GM10266 (cell line): ENCODE measurements around the gene CACNB3.

ENCODE experiments used
- DNase-seq: peaks from one replicate; pipeline ENCODE4 v3.0.0; 2012; ENCODE audit errors: extremely low spot score
- TF ChIP-seq, protein P1 (sequence below): IDR thresholded peaks from 2 replicates; pipeline ENCODE4 v1.5.1; 2012; ENCODE audit warnings: mild to moderate bottlenecking, low read depth; ENCODE audit not compliant: control insufficient read depth, insufficient read depth; ENCODE audit errors: missing control alignments

CACNB3 gene

GRCh38 chr12:48775991-48776649 is 42.2 kb upstream of the CACNB3 start:
- TF ChIP-seq, protein P1, sequence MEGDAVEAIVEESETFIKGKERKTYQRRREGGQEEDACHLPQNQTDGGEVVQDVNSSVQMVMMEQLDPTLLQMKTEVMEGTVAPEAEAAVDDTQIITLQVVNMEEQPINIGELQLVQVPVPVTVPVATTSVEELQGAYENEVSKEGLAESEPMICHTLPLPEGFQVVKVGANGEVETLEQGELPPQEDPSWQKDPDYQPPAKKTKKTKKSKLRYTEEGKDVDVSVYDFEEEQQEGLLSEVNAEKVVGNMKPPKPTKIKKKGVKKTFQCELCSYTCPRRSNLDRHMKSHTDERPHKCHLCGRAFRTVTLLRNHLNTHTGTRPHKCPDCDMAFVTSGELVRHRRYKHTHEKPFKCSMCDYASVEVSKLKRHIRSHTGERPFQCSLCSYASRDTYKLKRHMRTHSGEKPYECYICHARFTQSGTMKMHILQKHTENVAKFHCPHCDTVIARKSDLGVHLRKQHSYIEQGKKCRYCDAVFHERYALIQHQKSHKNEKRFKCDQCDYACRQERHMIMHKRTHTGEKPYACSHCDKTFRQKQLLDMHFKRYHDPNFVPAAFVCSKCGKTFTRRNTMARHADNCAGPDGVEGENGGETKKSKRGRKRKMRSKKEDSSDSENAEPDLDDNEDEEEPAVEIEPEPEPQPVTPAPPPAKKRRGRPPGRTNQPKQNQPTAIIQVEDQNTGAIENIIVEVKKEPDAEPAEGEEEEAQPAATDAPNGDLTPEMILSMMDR, result no peak
- DNase-seq, result no peak

GRCh38 chr12:48776956-48777355 is 41.3 kb upstream of the CACNB3 start:
- TF ChIP-seq, protein P1, result no peak
- no peak for DNase-seq

- DNase-seq, result no peak
- TF ChIP-seq, protein P1, result no peak
Measured at GRCh38 chr12:48777501-48778400, 40.5 kb upstream of the CACNB3 start.

DNA sequence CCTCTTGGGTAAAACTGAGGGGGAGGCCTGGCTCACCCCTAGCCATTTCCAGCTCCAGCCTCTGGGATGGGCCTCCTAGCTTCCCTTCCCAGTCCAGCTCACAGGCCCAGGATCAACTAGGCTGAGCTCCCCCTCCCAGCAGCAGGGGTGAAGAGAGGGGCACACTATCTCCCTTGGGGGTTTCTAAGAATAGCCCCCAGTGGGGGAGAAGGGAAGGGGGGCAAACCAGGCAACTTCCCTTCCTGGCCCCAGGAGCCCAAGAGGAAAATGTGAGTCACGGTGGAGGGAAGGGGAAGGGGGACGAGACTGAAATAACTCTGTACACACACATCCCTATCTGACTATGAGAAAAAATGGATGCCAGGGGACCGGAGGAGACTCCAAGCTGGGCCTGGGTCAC is 38.4 kb upstream of the CACNB3 start:
- peak; percentile 24 for DNase-seq
- TF ChIP-seq, protein P1, result no peak

- TF ChIP-seq, protein P1, result no peak
- DNase-seq, result no peak
Measured at GRCh38 chr12:48780381-48781025, 37.8 kb upstream of the CACNB3 start.

DNA sequence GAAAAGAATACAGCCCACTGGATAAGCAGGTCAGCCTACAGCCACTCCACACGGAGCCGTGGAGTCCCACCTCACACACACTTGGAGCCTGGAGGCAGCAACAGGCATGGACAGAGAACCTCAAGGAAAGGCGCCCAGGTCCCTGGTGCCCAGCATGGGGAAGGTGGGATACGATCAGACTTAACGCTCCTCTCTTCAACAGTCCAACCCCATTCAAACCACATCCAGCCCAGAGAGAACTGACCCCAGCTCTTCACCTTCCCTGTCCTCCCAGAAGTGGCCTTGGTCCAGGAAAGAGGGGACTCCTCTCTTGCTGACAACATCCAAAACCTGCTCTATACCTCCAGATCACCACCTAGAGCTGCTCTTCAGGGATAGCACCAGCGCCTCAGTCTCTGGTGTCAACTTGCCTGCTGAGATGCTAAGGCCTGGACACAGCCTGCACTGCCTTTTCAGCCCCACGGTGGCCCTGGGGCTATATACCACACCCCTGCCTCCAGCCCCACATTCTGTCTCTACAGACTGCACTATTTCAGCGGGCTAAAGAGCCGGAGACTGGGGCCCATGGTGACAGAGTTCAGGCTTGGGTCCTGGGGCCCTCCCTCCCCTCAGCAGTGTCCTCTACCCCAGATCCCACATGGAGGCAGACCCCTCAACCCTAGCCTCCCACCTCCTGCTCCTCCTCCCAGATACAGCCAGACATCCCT is 36.4 kb upstream of the CACNB3 start:
- no peak for DNase-seq
- TF ChIP-seq, protein P1, result no peak
